Kidney (tissue), 14 donors: ENCODE data around the gene WSCD1. TPM values are rescaled to one million over a fixed set of nuclear protein-coding genes. Genes with fewer than 3 reads are reported as not detected.

Source experiments
- DNase-seq, 5 donors: peaks; one replicate each; pipeline ENCODE4 v3.0.0-alpha.2; 2013 to 2020
- FAIRE-seq: peaks from 2 replicates; lab custom pipeline; 2012; peaks lifted over from hg19 to GRCh38; lab: Jason Lieb, UNC
- H3K27ac ChIP-seq, 2 donors: one replicate each; pipeline ENCODE4 v1.7.0; 2013; ENCODE audit warnings: low read depth in 2 of 2, low read length in 2 of 2, inconsistent platforms in 1 of 2
- H3K27me3 ChIP-seq: one replicate; pipeline ENCODE4 v1.7.1; 2013; ENCODE audit warnings: low read length, inconsistent platforms; ENCODE audit not compliant: control insufficient read depth, insufficient read depth
- H3K36me3 ChIP-seq, 3 donors: one replicate each; pipeline versions ENCODE4 v1.7.0 to v1.7.1; 2013; ENCODE audit warnings: low read length in 3 of 3, control low read depth in 1 of 3, inconsistent platforms in 1 of 3; ENCODE audit not compliant: insufficient read depth in 3 of 3, control insufficient read depth in 2 of 3
- H3K4me1 ChIP-seq, 3 donors: one replicate each; pipeline versions ENCODE4 v1.7.0 to v1.7.1; 2013; ENCODE audit warnings: low read length in 3 of 3, inconsistent platforms in 1 of 3, low read depth in 1 of 3; ENCODE audit not compliant: control insufficient read depth in 2 of 3, insufficient read depth in 2 of 3
- H3K4me3 ChIP-seq, 3 donors: one replicate each; pipeline versions ENCODE4 v1.7.0 to v1.8.1; 2013; ENCODE audit warnings: low read length in 3 of 3, control low read depth in 1 of 3, inconsistent platforms in 1 of 3
- H3K9ac ChIP-seq, 3 donors: one replicate each; pipeline versions ENCODE4 v1.7.0 to v1.7.1; 2013; ENCODE audit warnings: low read length in 3 of 3, control low read depth in 1 of 3, inconsistent platforms in 1 of 3
- H3K9me3 ChIP-seq, 3 donors: one replicate each; pipeline versions ENCODE4 v1.7.0 to v1.7.1; 2013; ENCODE audit warnings: low read length in 3 of 3, control low read depth in 1 of 3, inconsistent platforms in 1 of 3; ENCODE audit not compliant: control insufficient read depth in 2 of 3, insufficient read depth in 1 of 3
- intact Hi-C: fragments of 100-400 bp; cut with DNase I; formaldehyde crosslinking; loops from one replicate; pipeline ENCODE4 v1.11.1; 2022
- polyA plus RNA-seq: library from polyadenylated mRNA; stranded (reverse); fragments of 350-450 nt; fragmentation: Illumina TruSeq; extraction: RNeasy Lipid Tissue Mini Kit (QIAGEN cat#74804); gene quantifications from one replicate; pipeline ENCODE4 v1.2.3, GENCODE V29; 2014; ENCODE audit warnings: low read depth, low replicate concordance; ENCODE audit not compliant: insufficient read depth
- total RNA-seq: library from RNA; stranded (reverse); fragmentation: NEBNext Ultra II Directional; extraction: Animal tissue kit (Norgen Biotek cat#: 25700); gene quantifications from one replicate; pipeline ENCODE4 v1.2.1, GENCODE V29; 2021
- TF ChIP-seq, protein P1 (sequence below): IDR thresholded peaks from 3 replicates; pipeline ENCODE4 v1.5.1; 2012; ENCODE audit warnings: mild to moderate bottlenecking, moderate library complexity, borderline replicate concordance; ENCODE audit not compliant: insufficient read depth; ENCODE audit errors: extremely low read depth
- donor health status: control.
- donor health status: control.
- donor health status: control.
- donor health status: control.
- donor health status: control.
- donor health status: DM: yes; HTN: yes; CAD: no.
- donor health status: Normal renal cell carcinoma (clear cell type).

The WSCD1 gene
- total and polyA plus RNA-seq, 2 donors from 2014 or later = 5.4 to 14.5 TPM

DNA sequence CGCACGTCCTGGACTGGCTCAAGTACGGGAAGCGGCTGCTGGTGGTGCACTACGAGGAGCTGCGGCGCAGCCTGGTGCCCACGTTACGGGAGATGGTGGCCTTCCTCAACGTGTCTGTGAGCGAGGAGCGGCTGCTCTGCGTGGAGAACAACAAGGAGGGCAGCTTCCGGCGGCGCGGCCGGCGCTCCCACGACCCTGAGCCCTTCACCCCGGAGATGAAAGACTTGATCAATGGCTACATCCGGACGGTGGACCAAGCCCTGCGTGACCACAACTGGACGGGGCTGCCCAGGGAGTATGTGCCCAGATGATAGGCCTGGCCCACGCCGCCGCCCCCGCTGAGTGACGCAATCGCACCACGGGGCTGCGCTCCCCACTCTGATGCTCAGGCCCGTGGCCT, 50.2 kb downstream of the WSCD1 start:
- TF ChIP-seq, protein P1, sequence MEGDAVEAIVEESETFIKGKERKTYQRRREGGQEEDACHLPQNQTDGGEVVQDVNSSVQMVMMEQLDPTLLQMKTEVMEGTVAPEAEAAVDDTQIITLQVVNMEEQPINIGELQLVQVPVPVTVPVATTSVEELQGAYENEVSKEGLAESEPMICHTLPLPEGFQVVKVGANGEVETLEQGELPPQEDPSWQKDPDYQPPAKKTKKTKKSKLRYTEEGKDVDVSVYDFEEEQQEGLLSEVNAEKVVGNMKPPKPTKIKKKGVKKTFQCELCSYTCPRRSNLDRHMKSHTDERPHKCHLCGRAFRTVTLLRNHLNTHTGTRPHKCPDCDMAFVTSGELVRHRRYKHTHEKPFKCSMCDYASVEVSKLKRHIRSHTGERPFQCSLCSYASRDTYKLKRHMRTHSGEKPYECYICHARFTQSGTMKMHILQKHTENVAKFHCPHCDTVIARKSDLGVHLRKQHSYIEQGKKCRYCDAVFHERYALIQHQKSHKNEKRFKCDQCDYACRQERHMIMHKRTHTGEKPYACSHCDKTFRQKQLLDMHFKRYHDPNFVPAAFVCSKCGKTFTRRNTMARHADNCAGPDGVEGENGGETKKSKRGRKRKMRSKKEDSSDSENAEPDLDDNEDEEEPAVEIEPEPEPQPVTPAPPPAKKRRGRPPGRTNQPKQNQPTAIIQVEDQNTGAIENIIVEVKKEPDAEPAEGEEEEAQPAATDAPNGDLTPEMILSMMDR = no peak
- no peak for DNase-seq
- Histone ChIP-seq H3K9ac (no peak overlapping the region), H3K9me3 (peaks cover 0 to 14% (median 5%) of the 10 kb centered on the region in 3 donors), H3K36me3 (no peaks in the 10 kb centered on the region), H3K27ac (no peak overlapping the region), H3K4me1 (no peaks in the 10 kb centered on the region), H3K27me3 (no peaks in the 10 kb centered on the region), H3K4me3 (no peak overlapping the region)
- no peak for FAIRE-seq
- intact Hi-C loops = no loop called here

DNA sequence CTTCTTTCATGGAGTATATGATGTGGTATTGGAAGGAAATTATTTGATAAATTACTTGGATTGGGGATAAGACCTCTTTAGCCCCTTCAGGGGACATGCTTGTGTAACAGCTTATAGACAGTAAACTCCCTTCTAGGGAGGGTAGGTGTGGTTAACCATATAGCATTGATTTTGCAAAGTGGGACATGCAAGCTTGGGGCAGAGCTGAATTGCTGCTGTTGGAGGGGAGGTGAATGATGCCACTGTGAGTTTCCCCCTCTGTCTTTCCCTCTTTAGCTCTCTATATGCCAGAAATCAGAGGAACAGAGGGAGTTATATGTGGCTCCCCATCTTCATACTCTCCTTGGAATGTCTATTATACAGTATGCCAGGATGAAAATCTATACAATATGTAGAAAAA, 54.7 kb downstream of the WSCD1 start:
- DNase-seq (no peak), FAIRE-seq (no peak)
- H3K9me3 ChIP-seq = peaks cover 0 to 14% (median 5%) of the 10 kb centered on the region in 3 donors
- no peaks in the 10 kb centered on the region for H3K36me3 ChIP-seq
- no peak overlapping the region for H3K4me3 ChIP-seq
- no peaks in the 10 kb centered on the region for H3K4me1 ChIP-seq
- H3K9ac ChIP-seq = no peak overlapping the region
- H3K27ac ChIP-seq = no peak overlapping the region
- TF ChIP-seq, protein P1 = no peak
- no peaks in the 10 kb centered on the region for H3K27me3 ChIP-seq
- intact Hi-C loops = no loop called here

DNA sequence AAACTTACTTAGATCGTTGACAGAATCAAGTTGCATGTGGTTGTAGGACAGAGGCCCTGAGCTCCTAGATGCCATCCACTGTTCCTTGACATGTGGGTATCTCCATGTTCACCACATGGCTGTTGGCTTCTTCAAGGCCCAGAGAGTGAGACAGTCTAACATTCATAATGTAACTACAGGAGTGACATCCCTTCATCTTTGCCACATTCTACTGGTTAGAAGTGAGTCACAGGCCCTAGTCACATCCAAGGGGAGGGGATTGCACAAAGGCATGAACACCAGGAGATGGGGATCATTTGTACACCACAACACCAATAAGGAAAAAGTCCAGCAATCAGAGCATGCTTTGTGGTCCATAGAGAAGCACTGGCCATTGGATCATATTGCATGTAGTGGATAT, 56.6 kb downstream of the WSCD1 start:
- no peaks in the 10 kb centered on the region for H3K27me3 ChIP-seq
- no peak overlapping the region for H3K9ac ChIP-seq
- TF ChIP-seq, protein P1 = no peak
- H3K36me3 ChIP-seq = no peaks in the 10 kb centered on the region
- H3K9me3 ChIP-seq = peaks cover 0 to 14% (median 5%) of the 10 kb centered on the region in 3 donors
- no peak for DNase-seq
- H3K27ac ChIP-seq = no peak overlapping the region
- FAIRE-seq = no peak
- intact Hi-C loops = no loop called here
- H3K4me1 ChIP-seq = no peaks in the 10 kb centered on the region
- no peak overlapping the region for H3K4me3 ChIP-seq

DNA sequence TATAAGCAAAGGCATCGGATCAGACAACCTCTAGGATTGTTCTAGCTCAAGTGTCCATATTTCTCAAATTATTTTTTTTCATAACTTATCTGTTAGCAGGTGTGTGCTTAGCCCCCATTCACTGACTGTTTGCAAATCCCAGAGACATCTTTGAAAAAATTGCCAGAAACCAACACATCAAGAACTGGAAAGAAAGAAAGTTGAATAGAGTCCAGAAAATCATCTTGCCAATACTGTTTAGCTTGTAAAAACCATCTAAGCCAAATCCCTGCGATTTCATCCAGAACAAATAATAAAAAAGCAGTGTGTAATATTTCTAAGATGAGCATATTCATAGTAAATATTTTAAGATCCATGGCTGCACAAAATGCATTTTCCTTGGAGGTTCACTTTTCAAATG, 64.5 kb downstream of the WSCD1 start:
- H3K27me3 ChIP-seq = no peaks in the 10 kb centered on the region
- no peak overlapping the region for H3K9ac ChIP-seq
- no peak for FAIRE-seq
- DNase-seq = no peak
- no peaks in the 10 kb centered on the region for H3K36me3 ChIP-seq
- no peak overlapping the region for H3K4me3 ChIP-seq
- no peak overlapping the region for H3K27ac ChIP-seq
- intact Hi-C loops = no loop called here
- no peaks in the 10 kb centered on the region for H3K4me1 ChIP-seq
- H3K9me3 ChIP-seq = no peaks in the 10 kb centered on the region
- TF ChIP-seq, protein P1 = no peak
